Activated CD8-positive, alpha-beta memory T cell treated with anti-CD3 and anti-CD28 coated beads for 24 hours (primary cell): Measurements from ENCODE around the gene CDK11A.

ENCODE experiments used
- DNase-seq: peaks from one replicate; pipeline ENCODE4 v3.0.0-alpha.2; 2020

CDK11A gene

DNA sequence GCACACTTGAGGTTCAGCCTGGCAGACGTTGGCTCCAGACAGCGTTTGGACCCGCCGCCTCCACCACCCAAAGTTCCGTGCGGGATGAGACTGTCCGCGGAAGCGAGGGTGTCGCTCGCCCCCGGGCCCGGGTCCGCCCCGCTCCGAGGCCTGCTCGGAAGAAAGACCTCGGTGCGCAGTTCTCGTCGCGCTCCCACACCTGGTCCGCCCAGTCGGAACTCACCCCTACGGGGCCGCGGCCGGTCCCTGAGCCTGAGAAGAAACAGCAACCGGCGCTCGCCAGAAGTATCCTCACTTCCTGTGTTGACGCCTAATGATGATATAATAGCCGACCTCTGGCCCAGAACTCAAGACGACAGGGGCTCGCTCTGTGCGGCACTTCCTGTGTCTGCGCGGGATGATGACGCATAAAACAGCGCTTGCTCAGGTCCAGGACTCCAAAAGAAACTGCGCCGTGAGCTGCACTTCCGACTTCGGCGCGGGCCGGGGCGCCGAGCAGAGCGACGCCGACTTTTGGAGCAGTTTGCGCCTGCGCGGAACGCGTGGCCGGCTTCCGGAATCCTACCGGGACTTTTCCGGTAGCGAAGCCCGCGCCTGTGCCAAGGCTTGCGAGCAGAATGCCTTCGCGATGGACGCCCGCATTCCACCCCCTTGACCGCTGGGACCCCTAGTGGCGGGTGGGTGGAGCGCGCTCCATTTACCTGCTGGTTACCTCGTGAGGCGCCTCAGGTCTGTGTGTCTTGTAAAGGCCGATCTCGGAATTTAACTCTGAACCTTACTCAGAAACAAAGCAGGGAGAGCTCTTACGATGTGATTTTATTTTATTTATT lies at the start of gene CDK11A:
TSS of gene CDK11A (minus strand) at position 323 of the 830 bp plus-strand sequence. CDS start 1,539 bp downstream, outside the sequence.
- DNase-seq: peak; percentile 96

DNA sequence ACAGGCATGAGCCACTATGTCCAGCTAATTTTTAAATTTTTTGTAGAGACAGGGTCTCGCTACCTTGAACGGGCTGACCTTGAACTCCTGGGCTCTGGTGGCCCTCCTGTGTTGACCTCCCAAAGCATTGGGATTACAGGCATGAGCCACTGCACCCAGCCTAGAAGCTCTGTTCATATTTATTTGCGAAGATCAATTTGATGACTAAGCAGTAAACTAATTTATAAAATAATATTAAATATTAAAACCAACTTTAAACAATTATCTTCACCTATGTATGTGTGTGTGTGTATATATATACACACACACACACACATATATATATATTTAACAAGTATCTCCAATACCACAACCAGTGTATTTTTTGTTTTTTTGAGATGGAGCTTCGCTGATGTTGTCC lies 49.7 kb upstream of the CDK11A start:
- no peak for DNase-seq

DNA sequence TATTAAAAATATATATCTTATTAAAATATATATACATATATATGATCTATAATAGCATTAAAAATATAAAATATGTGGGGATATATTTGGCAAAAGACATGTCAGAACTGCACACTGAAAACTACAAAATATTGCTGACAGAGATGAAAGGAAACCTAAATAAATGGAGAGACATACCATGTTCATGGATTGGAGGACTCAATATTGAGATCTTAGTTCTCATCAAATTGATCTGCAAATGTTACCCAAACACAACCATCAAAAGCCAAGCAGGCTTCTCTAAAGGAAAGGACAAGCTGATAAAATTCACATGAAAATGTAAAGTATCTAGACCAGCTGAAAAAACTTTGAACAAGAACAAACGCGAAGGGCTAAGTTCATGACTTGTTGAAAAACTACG lies 46.9 kb upstream of the CDK11A start:
- DNase-seq: no peak

DNA sequence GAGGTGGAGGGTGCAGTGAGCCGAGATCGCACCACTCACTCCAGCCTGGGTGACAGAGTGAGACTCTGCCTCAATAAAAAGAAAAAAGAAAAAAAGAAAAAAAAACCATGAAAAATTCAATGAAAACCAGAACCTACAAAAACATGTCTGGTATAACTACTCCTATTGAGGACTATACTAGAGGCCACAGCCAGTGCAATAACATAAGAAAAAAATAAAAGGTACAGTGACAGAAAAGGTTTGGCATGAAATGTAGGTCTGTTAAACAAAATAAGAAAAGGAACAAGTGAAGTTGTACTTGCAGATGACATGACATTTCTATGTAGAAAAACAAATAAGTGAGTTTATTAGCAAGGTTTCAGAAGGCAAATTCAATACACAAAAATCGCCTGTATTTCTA lies 45.9 kb upstream of the CDK11A start:
- DNase-seq: no peak

DNA sequence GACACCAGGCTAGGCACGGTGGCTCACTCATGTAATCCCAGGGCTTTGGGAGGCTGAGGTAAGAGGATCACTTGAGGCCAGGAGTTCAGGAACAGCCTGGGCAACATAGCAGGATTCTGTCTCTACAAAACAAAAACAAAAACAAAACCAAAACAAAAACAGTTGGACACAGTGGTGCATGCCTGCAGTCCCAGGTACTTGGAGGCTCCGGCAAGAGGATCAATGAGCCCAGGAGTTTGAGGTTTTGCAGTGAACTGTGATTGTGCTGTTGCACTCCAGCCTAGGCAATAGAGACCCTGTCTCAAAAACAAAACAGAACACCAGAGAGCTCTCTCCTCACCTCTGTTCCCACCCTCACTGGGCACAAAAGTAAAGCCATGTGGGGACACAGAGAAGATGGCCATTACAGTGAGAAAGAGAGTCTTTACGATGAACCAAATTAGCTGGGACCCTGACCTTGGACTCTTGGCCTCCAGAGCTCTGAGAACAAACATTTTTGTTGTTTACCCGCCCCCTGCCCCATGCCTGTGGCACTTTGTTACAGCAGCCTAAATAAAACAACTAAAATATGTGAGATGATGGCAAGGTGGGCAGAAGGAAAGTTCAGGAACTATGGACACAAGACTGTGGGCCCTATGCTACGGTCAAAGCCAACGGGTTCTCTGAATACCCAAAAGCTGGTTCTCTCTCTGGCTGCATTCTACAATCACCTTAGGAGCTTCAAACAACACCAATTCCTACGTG lies 44.3 kb upstream of the CDK11A start:
- DNase-seq: no peak

DNA sequence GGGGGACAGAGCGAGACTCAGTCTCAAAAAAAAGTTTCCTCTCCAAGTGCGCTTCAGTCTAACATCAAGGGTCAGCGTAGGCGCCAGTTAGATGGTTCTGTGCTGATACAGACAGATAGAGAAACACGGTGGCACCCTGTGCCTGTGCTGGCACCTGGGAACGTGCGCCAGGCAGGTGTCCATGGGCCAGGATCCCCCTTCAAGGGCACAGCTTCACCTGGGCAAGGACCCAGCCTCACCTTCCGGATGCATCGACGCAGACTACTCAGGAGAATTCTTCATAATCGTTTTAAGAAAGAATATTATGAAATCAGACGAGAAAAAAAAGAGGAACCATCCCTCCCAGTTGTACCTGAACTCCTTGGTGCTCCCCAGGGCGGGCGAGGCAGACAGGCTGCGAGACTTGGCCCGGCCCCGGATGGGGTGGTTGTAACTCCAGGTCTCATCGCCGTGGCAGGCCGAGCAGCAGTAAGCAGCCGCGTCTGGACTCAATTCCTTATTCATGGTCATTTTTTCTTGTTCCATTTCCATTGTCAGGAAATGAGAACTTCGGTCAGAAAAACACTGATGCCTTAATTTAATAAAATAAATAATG lies 40.8 kb upstream of the CDK11A start:
- DNase-seq: no peak

DNA sequence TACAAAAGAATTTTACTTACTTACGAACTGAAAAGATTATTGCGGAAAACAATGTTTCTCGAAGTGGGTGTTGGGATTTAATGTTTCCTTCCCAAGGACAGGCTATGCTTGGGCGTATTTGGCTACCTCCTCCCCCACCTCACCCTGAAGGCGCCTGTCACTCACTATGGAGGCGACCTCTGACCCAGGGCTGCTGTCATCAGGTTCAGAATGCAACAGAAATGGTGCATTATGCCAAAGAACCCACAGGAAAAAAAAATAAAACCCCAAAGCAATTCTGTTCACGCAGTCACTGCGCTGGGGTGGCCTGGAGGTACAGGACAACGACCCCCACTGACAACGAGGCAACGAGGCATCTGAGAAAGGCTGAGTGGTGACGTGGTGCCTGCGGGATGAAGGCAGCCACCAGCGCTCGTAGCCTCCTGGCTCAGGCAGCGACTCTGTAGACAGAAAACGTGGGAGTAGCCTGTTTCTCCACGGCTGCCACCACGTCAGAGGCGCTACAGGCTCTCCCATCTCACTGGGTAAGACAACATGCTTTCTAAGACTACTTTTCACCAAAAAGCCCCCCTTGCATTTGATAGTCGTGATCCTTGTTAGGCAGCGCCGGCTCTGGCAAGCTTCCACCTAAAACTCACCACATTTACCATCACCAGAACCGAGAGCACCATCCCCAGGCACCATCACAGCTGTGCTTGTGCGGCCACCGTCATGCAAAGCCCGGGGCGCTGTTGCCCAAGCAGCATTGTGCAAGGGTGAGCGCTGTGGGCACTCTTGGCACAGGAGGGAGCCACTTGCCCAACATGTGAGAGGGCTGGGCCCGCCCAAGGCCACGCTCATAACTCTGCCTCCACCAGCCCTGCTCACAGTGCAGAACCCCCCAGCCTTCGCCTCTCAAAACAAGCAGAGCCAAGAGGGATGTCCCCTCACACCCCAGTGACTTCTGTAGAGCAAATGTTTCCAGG lies 39.8 kb upstream of the CDK11A start:
- no peak for DNase-seq

DNA sequence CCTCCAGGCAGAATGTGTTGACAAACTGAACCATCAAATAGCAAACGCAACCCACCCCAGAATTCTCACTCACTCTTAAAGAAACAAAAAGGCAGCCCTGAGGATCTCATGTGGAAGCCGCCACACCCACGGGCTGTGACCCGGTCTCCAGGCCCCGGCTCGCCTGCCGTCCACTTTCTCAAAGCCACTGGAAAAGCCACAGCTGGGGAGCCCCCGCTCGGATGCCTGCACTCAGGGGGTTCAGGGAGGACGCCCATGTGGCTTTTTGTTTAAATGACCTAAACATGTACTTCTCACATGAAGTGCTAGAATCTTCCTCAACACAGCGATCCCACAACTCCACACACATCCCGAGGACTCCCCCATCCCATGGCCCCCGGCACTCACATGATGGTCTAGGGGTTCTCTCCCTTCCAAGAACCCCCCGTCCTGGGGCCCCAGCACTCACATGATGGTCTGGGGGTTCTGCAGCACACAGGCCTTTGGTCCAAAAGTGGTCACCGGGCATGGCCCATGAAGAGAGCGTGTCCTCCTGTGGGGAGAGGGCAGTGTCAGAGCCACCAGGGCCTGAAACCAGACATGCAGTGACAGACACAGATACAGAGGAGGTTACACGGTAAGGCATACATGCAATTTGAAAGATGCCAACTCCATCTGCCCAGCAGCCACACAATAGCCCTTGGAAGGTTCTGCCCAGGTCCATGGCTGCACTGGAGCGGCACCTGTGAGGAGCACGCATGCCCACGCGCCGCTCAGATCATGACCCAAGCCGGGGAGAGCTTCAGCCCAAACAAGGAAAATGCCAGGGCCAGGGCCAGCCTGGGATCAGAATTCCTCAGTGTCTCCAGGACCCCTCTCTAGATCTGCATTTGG lies 37.6 kb upstream of the CDK11A start:
- no peak for DNase-seq

DNA sequence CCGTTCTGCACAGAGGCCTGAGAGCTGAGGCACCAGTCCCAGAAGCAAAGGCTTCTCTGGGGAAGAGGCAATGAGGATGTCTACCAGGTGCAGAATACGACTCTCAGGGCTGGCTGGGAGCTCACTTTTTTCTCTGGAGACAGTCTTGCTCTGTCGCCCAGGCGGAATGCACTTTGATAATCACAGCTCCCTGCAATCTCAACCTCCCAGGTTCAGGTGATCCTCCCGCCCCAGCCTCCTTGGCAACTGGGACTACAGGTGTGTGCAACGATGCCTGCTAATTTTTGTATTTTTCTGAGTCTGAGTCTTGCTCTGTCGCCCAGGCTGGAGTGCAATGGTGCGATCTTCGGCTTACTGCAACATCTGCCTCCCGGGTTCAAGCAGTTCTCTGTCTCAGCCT lies 36.6 kb upstream of the CDK11A start:
- DNase-seq: no peak

DNA sequence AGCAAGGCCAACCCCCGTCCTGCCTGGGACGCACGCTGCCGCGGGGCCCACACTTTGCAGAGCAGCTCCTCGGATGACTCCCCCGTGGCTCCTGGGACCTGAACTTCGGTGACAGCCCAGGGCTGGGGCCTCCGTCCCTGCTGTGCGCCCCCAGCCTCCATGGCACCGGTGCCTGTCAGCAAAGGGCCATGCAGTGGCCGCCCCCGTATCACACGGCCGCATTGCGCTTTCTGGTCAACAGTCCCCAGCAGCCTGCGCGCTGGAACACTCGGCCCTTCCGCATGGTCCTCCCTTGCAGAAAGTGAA lies 36.1 kb upstream of the CDK11A start:
- DNase-seq: no peak

DNA sequence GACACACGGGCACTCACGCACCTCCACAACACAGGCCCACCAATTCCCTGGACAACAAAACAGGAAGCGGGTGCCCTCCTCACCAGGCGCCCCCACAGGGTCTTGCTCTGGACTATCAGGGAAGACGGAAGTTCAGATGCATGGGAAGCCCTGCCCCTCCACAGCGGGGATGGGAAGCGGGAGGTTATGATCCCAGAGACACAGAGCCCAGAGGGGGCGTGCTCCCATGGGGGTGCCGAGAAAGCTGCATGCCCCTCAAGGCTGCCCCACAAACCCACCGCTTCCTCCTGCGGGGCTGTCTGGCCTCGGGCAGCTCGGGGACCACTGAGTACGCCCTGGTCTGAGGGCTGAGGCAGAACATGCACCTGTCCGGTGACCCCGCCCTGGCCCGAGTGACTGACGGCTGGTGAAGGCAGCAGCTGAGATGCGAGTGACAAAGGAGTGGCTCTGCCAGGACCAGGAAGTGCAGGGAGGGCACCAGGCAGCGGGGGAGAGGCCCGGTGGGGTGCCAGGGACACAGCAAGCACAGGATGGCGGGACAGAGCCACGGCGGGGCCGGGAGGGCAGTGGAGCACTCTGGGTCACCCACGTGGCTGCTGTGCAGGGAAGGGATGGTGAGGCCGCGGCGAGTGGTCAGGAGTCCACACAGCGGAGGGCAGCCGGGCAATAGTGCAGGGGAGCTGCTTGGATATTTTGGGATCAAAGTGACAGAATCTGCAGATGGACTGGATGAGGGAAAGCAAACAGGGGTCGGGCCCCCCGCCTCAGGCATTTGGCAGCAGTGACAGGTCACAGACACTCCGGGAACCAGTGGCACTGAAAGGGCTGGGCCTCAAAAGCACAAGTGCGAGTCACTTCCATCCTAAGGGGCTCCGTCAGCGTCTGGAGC lies 35.5 kb upstream of the CDK11A start:
- DNase-seq: no peak

DNA sequence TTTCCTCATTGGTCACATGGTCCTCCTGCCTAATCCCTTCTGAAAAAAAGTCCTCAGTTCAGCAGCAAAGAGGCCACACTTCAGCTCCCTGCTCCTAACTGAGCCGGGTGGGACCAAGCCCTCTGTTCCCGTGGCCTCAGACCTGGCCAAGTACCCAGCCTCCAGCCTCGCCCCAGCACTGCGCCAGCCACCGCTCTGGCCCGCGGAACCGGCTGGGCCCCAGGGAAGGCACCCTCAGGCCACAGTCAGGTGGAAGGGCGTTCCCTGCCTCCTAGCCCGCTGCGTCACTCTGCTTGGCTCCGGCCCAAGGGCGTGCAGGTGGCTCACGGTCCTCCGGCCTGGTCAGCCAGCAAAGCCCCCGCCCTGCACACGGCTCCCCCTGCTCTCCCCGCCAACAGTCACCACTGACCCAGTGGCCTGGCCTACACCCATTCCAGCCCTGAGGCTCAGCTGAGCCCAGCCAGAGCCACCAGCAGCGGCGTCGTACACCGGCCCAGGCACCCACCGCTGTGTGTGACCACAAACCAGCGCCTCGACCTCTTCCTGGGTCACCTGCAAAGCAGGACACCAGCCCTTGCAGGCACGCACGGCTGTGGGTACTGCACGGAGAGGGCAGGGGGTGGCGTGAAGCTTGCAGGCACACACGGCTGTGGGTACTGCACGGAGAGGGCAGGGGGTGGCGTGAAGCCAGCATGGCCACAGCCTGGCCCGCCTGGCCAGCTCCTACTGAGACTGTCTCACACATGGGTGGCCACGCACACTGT lies 34.7 kb upstream of the CDK11A start:
- DNase-seq: no peak

DNA sequence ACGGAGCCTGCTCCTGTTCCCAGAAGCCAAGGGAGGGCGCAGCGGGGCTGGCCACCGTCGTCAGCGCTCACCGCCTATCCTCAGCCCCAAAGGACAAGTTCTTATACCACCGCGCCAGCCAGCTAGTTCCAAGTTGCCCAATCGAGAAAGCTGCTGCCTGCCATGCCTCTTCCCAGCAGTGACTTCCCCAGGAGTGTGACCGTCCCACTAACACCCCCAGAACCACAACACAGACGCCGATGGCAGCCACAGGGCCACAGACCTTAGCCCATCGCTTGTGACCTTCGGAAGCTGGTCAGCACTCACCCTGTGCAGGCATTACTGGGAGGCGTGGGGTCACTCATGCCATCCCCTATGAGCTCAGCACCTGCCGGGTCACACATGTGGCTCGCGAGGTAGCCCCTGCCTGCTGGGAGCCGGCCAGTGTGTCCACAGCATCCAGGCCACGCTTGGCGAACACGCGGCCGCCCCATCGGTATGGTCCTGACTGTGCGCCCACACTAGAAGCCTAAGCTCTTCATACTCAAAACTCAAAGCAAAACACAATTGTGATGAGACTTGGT lies 34.0 kb upstream of the CDK11A start:
- DNase-seq: no peak

DNA sequence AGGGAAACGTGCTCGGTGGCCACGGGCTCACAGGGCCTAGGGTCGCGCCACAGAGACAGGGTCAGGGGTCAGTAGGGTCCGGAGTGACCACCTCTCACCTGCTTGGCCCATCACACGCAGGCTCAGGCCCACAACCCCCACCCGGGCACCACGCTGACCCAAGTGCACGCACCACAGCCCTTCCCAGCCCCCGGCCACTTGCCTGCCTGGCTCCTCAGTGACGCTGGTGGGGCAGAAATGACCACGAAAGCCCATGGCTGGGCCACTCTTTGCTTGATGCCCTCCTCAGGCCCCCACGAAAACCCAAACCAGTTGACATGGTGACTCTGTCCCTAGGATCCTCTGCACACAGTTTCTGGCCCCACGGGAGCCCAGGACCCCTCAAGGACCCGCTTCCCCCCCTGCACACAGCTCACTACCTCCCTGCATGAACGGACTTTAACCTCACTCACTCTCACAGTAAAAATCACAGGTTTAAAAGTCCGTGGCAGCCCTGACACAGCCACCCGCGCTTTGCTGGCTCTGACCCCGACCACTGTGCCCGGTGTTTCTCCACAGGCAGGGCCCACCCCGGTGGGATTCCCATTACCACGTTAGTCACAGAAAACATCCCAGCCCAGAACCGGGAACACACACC lies 33.4 kb upstream of the CDK11A start:
- DNase-seq: no peak

DNA sequence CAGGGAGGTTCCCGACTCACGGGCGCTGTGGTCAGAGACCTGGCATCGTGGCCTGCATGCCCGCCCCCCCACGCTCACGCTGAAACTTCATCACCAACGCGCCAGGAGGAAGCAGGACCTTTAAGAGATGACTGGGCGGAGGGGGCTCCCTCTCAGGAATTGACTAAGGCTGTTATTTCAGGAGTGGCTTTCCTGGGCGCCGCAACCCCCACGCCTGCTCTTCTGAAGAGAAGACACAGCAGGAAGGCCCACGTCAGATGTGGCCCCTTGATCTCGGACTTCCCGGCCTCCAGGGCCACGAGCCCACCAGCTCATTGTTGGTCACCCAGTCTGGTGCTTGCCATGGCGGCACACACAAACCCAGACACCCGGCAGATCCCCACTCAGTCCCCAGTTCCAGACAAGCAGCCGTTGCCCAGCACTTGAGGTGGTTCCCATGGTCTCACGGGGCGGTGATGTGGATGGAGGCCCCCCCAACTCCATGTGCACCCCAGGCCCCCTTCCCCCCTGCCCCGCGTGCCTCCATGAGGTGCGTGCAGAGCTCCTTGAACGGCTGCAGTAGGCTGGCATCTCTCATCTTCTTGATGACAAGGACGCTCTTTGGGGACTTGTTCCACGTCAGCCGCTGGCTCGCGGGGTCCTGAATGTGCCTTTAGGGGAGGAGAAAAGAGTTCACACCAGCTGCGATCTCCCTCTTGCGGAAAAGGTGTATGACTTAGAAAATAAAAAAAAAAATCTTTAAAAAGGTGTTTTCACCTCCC lies 32.7 kb upstream of the CDK11A start:
- DNase-seq: no peak

DNA sequence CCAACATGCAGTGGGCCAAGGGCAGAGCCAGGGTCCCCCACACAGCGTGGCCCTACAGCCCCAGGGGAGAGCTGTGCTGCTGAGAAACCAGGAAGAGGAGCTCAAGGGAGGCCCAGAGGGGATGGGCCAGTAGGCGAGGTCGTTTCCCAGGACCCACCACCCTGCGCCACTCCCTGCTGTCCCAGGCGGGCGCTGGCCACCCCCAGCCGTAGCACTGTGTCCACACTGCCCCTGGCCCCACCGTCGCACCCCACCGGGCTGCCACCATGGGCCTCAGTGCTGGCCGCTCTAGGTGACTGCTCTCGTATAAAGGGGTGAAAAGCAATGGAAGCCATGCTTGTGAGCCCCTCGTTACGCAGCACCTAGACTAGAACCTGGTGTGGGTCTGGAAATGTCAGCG lies 31.7 kb upstream of the CDK11A start:
- no peak for DNase-seq

DNA sequence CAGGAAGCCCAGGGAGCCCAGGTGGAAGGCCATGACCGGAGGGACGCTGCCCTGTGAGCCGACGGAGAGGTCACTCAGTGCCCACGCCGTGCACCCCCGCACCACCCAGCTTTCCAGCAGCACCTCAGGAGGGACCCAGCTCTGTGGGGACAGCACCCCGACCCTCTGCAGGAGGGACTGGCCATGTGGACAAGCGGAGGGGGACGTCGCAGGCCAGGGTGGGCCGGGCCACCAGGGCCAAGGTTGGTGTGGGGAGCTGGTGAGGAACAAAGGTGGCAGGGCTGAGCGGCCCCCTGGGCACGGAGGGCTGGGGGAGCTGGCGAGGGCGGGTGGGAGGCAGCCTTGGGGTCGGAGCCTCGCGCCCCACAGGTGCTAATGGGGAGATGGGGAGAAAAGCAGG lies 31.3 kb upstream of the CDK11A start:
- DNase-seq: no peak

DNA sequence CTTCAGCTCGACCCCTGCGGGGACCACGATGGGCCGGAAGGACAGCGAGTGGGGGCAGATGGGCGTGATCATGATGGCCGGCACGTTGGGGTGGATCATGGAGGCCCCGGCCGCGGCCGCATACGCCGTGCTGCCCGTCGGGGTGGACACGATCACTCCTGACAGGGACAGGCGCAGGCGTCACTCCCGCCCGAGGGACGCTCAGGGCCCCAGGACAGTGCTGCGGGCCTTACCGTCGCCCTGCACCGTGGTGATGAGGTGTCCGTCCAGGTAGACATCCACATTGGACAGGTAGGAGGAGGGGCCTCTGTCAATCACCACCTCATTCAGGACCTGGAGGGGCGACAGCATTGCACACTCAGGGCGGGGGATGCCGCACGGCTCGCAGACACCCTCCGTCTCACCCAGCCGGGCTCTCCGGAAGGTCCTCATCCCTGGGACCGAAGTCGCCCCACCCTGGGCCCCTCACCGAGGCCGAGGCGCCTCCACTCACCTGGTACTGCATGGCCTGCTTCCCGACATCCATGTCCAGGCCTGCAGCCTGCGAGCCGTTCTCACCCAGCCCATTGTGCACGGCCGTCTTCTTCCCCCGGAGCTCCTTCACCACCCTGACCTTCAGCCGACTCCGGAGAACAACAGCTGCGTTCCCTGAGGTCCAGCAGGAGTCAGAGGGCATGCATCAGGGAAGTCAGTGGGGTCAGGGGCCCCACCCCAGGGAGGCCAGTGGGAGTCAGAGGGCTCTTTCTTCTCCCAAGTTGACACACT lies 30.1 kb upstream of the CDK11A start:
- DNase-seq: no peak
